Measurements from ENCODE around the gene ZNF839.

- TF ChIP-seq EZH2 (IDR thresholded peaks at IDR 0.05) (no peak), POLR2AphosphoS5 (IDR thresholded peaks at IDR 0.05; ENCODE audit: borderline replicate concordance, low read depth, low read length) (no peak), FOXP2 (optimal IDR thresholded peaks at IDR 0.05; ENCODE audit: control extremely low read depth, extremely low read length, insufficient read depth) (no peak)
These were observed 67.5 kb downstream of the ZNF839 start for GRCh38 chr14:102387086-102387485.
